ENCODE data around the gene PERM1.
"Not testable (repeated sequence)": the region's sequence is repeated elsewhere in the genome, so short reads cannot be mapped to it uniquely, and the experiment has no call there.

The PERM1 gene

GRCh38 chr1:964691-965525, 17.0 kb downstream of the PERM1 start:
- no peak for DNase-seq

GRCh38 chr1:963746-964525, 18.0 kb downstream of the PERM1 start:
- no peak for DNase-seq

DNA sequence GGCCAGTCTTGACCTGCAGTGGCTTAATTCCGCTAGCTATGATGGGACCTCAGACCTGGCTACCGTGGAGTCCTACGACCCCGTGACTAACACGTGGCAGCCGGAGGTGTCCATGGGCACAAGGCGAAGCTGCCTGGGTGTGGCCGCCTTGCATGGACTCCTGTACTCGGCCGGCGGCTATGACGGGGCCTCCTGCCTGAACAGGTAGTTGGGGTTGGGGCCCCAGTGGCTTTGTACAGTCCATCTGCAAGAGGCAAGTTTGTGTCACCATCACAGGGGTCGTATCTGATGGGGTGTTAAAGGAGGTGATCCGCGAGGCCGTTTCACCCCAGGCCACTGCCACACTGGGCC, 18.6 kb downstream of the PERM1 start:
- no peak for DNase-seq

- DNase-seq: no peak
Observed at GRCh38 chr1:962381-963300, 19.3 kb downstream of the PERM1 start.

DNA sequence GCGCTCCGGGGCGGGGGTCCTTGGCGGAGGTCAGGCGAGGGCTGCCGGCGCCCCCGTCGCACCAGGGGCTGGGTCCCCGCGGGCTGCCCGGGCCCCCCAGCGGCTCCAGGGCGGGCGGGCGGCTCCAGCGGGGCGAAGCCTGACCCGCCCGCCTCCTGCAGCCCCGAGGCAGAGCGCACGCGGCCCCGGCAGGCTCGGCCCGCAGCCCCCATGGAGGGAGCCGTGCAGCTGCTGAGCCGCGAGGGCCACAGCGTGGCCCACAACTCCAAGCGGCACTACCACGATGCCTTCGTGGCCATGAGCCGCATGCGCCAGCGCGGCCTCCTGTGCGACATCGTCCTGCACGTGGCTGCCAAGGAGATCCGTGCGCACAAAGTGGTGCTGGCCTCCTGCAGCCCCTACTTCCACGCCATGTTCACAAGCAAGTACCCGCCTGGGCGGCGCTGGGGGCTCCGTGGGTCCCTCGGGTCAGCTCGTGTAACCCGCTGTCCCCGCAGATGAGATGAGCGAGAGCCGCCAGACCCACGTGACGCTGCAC, 20.7 kb downstream of the PERM1 start:
- no peak for DNase-seq

DNA sequence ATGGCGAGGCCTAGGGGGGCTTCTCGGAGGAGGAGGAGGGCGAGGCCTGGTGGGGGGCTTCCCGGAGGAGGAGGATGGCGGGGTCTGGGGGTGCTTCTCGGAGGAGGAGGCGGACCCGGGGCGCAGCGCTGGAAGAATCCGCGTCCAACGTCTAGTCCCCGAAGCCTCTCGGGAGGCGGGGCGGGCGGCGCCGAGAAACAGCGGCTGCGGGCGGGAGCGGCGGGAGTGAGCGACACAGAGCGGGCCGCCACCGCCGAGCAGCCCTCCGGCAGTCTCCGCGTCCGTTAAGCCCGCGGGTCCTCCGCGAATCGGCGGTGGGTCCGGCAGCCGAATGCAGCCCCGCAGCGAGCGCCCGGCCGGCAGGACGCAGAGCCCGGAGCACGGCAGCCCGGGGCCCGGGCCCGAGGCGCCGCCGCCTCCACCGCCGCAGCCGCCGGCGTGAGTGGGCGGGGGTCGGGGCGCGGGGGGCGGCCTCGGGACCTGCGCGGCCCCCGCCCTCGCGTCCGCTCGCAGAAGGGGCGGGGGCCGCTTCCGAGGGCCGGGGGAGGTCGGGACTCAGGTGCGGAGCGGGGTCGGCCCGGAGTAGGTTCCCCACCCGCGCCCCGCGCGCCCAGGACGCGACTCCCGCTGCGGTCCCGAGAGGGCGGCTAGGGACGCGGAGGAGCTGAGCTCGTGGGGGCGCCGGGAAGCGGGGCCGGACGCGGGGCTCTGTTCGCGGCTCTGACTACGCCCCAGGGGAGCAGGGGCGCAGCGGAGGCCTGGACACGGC, 21.3 kb downstream of the PERM1 start, which contains the start of gene KLHL17:
Gene KLHL17, plus strand, starts transcription at position 222 of the 769 bp plus-strand sequence. Its CDS starts 110 bp downstream, at position 332.
- peak; percentile 72 for DNase-seq

- no peak for DNase-seq
Observed at GRCh38 chr1:959731-960362, 22.0 kb downstream of the PERM1 start.

DNA sequence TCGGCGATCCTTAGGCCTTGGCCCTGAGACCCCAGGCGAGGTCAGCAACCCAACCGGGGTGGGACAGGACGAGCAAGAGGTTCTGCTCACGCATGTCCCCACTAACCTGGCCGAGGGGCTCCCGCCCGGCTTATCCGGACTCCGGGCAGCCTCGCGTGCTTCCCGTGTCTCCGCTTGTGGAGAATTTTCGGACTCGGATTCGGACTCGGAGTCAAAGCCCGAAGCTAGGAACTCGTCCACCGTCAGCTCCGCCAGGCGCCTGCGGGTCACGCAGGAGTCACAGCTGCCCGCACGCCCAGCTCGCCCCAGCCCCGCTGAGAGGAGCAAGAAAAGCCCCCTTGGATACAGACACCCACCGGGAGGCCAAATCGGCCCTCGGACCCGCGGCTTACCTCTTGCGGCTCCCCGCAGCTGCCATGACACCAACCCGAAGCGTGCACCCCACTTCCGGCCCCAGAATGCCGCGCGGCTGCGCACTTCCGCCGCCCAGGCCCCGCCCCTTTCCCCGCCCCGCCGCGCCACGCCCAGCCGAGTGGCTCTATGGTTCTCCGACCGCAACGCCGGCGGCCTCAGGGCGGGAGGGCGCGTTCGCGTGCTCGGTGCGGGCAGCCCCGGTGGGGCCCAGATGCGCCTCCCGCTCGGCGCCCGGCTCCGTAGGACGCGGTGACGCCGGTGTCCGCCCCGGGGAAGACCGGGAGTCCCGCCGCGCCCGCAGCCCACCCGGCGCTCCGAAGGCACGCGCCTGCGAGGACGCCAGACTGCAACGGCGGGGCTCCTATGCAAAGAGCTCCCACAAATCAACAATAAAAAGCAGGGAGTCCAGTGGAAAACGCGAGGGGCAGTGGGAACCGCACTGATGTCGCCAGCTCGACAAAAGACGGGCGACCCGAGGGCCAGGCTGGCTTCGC, 22.8 kb downstream of the PERM1 start, which contains the start of gene NOC2L:
Gene NOC2L, minus strand, starts transcription at position 434 of the 908 bp plus-strand sequence. Its CDS starts 16 bp downstream, at position 418.
- DNase-seq: peak; percentile 72

- no peak for DNase-seq
Observed at GRCh38 chr1:956636-957035, 25.3 kb downstream of the PERM1 start.

GRCh38 chr1:955474-955873, 26.4 kb downstream of the PERM1 start:
- DNase-seq: no peak

GRCh38 chr1:954927-955326, 27.0 kb downstream of the PERM1 start:
- no peak for DNase-seq

GRCh38 chr1:953524-954320, 28.2 kb downstream of the PERM1 start:
- no peak for DNase-seq

DNA sequence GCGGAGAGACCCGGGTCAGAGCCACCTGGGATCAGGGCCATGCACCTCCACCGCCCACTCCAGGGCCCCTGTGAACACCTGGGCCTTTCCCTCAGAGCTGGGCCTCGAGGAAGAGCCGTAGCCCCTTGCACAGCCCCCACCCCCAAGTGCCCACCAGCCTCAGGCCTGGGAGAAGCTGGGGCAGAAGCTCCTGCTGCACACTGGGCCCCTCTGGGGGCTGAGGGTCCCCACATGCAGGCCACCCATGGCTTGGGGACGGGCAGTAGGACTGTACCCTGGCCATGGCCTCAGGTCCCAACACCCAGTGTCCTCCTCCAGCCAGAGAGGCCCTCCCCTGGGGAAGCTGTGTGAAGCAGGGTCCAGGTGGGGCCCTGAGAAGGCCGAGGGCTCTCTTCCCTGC, 29.3 kb downstream of the PERM1 start:
- no peak for DNase-seq

DNA sequence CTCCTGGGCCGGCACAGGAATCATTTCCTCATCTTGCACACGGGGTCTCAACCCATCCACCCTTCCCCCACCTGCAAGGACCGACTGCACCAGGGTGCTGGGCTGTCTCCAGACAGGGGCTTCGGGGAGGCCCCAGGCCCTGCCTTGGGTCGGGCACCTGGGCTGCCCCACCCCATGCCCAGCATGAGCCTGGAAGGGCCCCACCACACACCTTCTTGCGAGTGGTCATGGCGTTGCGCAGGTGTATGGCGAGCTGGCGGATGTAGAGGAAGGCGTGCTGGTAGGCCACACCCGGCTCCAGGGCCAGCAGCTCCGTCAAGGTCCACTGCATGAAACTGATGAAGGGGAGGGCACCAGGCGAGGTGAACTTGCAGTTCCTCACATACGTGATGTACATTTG, 29.7 kb downstream of the PERM1 start:
- no peak for DNase-seq

DNA sequence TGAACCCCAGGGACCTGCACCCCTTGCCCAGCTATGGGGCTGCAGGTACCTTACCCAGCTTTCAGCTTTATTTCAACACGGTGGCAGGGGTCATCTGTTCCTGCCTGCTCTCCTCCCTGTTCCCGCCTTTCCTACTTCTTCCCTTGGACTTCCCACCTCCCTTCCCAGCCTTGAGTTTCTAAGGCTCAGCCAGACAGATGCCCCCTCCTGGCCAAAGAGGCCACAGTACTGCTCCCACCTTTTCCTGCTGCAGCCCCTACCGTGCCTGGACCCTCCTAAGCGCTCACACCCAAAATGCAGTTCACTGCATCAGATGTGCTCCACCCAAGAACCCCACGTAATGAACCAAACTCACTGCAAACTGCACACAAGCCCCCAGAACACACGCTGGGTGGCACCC, 30.5 kb downstream of the PERM1 start:
- no peak for DNase-seq

- DNase-seq: no peak
Observed at GRCh38 chr1:950881-951280, 31.0 kb downstream of the PERM1 start.

GRCh38 chr1:950268-950667, 31.6 kb downstream of the PERM1 start:
- no peak for DNase-seq

- no peak for DNase-seq
Observed at GRCh38 chr1:947958-948357, 33.9 kb downstream of the PERM1 start.

GRCh38 chr1:946811-947210, 35.1 kb downstream of the PERM1 start:
- DNase-seq: not testable (repeated sequence)
